Measurements from ENCODE around the gene SEPHS1. TPM values are rescaled to one million over a fixed set of nuclear protein-coding genes. Genes with fewer than 3 reads are reported as not detected.

The SEPHS1 gene
- total RNA-seq, 4 donors from 2014 or later, result 60.0 to 85.6 (median 68.1) TPM

GRCh38 chr10:13393640-13394039, 45.5 kb upstream of the SEPHS1 start:
- Histone ChIP-seq H3K9me3 (no peaks in the 10 kb centered on the region), H3K4me1 (peaks cover 0 to 4% of the 10 kb centered on the region in 2 donors), H3K36me3 (no peaks in the 10 kb centered on the region), H3K4me3 (replicated peaks in 1 of 3) (no peak overlapping the region), H3K27ac (no peak overlapping the region), H3K27me3 (no peaks in the 10 kb centered on the region)
- 76 to 77% methylated on average over 4 of the region's 4 CpGs for WGBS, 2 donors
- no peak for DNase-seq
- intact Hi-C loops (cut with DNase I), result no loop called here
- no peak for TF ChIP-seq CTCF (IDR thresholded peaks at IDR 0.05)

GRCh38 chr10:13392701-13393100, 44.6 kb upstream of the SEPHS1 start:
- DNase-seq, result no peak
- no peak overlapping the region for H3K4me3 ChIP-seq (replicated peaks in 1 of 3)
- no peaks in the 10 kb centered on the region for H3K9me3 ChIP-seq
- TF ChIP-seq POLR2A (IDR thresholded peaks at IDR 0.05) (no peak), CTCF (IDR thresholded peaks at IDR 0.05) (no peak)
- H3K27me3 ChIP-seq, result no peaks in the 10 kb centered on the region
- intact Hi-C loops (cut with DNase I), result no loop called here
- WGBS, 2 donors, result 96% methylated on average over 5 of the region's 5 CpGs
- no peak overlapping the region for H3K27ac ChIP-seq
- no peaks in the 10 kb centered on the region for H3K36me3 ChIP-seq
- H3K4me1 ChIP-seq, result peaks cover 0 to 4% of the 10 kb centered on the region in 2 donors

GRCh38 chr10:13390604-13391522, 42.8 kb upstream of the SEPHS1 start:
- no peaks in the 10 kb centered on the region for H3K27me3 ChIP-seq
- H3K27ac ChIP-seq, result peak overlapping the region in 1 of 3 donors; percentile 53
- intact Hi-C loops (cut with DNase I), result no loop called here
- H3K9me3 ChIP-seq, result no peaks in the 10 kb centered on the region
- 52 to 54% methylated on average over 20 of the region's 20 CpGs for WGBS, 2 donors
- peaks cover 0 to 4% of the 10 kb centered on the region in 2 donors for H3K4me1 ChIP-seq
- DNase-seq, result peak; percentile 67 to 73
- peak in 1 of 2 donors; percentile 27 for TF ChIP-seq POLR2A (IDR thresholded peaks at IDR 0.05)
- TF ChIP-seq CTCF (IDR thresholded peaks at IDR 0.05), result no peak
- no peak overlapping the region for H3K4me3 ChIP-seq (replicated peaks in 1 of 3)
- H3K36me3 ChIP-seq, result no peaks in the 10 kb centered on the region

GRCh38 chr10:13388478-13389230, 40.6 kb upstream of the SEPHS1 start:
- TF ChIP-seq POLR2A (IDR thresholded peaks at IDR 0.05) (no peak), CTCF (IDR thresholded peaks at IDR 0.05) (no peak)
- 91% methylated on average over 3 of the region's 3 CpGs for WGBS, 2 donors
- H3K9me3 ChIP-seq, result no peaks in the 10 kb centered on the region
- peaks cover 11 to 18% of the 10 kb centered on the region in 2 donors for H3K4me1 ChIP-seq
- no peak overlapping the region for H3K4me3 ChIP-seq (replicated peaks in 1 of 3)
- H3K27ac ChIP-seq, result no peak overlapping the region
- intact Hi-C loops (cut with DNase I), result no loop called here
- H3K27me3 ChIP-seq, result no peaks in the 10 kb centered on the region
- DNase-seq, result no peak
- H3K36me3 ChIP-seq, result no peaks in the 10 kb centered on the region

GRCh38 chr10:13386021-13386420, 37.9 kb upstream of the SEPHS1 start:
- intact Hi-C loops (cut with DNase I), result no loop called here
- no peak overlapping the region for H3K27ac ChIP-seq
- no peaks in the 10 kb centered on the region for H3K36me3 ChIP-seq
- 96 to 98% methylated on average over 7 of the region's 7 CpGs for WGBS, 2 donors
- peaks cover 22 to 28% of the 10 kb centered on the region in 2 donors for H3K4me1 ChIP-seq
- no peak overlapping the region for H3K4me3 ChIP-seq (replicated peaks in 1 of 3)
- H3K9me3 ChIP-seq, result no peaks in the 10 kb centered on the region
- no peak for DNase-seq
- no peaks in the 10 kb centered on the region for H3K27me3 ChIP-seq
- no peak for TF ChIP-seq POLR2A (IDR thresholded peaks at IDR 0.05)
- TF ChIP-seq CTCF (IDR thresholded peaks at IDR 0.05), result no peak

Measured in thyroid gland (tissue), 4 donors.